Esophagus squamous epithelium (tissue), 4 donors: ENCODE measurements around the gene VARS1.

Experiments
- POLR2A ChIP-seq, 4 donors: fragments of 450-650 bp; IDR thresholded peaks; one replicate each; pipeline ENCODE4 v1.6.1; 2017; ENCODE audit warnings: antibody characterized with exemption in 4 of 4, mild to moderate bottlenecking in 4 of 4, moderate library complexity in 3 of 4
- TF ChIP-seq, protein P1 (sequence below), 6 experiments: fragments of 450-650 bp in 4 of 6; fragments of 200-600 bp in 2 of 6; sonication (generic) in 2 of 6; IDR thresholded peaks; one replicate each; pipeline ENCODE4 v1.5.1; 2016 to 2019; ENCODE audit warnings: antibody characterized with exemption in 6 of 6, mild to moderate bottlenecking in 4 of 6, moderate library complexity in 4 of 6

DNA sequence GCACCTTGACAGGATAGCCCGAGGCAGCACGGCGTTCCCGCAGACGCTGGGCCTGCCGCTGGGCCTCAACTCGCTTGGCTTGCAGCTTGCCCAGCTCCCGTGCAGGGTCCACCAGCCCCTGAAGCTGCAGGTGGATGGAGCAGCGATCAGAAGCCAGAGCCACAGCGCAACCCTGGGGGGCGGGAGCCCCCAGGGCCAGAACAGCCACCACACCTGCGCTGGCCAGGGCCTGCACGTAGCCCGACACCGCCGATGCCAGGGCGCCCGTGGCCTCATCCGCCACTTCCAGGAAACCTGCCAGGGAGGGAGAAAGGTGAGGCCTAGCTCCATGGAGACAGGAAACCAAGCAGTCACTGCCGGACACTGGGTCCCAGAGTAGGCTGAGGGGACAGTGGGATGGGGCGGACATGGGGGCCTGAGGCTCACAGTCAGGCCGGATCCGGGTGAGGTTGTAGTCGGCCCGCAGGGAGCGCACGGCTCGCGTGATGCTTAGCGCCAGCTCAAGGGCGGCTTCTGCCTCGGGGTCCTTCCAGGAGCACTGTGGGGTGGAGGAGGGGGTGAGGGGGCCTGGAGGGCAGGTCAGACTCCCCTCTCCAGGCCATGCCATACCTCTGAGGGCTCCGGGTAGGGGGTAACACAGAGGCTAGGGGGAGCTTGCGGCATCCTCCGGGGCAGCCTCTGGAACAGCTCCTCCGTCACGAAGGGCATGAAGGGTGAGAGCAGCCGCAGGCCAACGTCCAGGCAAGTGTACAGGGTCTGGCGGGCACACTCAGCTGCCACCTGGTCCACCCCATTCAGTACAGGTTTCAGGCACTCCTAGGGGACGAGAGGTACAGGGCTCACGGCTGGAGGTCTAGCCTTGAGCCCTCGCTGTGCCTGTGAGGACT is 16.3 kb downstream of the VARS1 start:
- no peak for TF ChIP-seq POLR2A (IDR thresholded peaks at IDR 0.05)
- TF ChIP-seq, protein P1, sequence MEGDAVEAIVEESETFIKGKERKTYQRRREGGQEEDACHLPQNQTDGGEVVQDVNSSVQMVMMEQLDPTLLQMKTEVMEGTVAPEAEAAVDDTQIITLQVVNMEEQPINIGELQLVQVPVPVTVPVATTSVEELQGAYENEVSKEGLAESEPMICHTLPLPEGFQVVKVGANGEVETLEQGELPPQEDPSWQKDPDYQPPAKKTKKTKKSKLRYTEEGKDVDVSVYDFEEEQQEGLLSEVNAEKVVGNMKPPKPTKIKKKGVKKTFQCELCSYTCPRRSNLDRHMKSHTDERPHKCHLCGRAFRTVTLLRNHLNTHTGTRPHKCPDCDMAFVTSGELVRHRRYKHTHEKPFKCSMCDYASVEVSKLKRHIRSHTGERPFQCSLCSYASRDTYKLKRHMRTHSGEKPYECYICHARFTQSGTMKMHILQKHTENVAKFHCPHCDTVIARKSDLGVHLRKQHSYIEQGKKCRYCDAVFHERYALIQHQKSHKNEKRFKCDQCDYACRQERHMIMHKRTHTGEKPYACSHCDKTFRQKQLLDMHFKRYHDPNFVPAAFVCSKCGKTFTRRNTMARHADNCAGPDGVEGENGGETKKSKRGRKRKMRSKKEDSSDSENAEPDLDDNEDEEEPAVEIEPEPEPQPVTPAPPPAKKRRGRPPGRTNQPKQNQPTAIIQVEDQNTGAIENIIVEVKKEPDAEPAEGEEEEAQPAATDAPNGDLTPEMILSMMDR (IDR thresholded peaks at IDR 0.05): no peak
